BLaER1 treated with 17β-estradiol and CSF1 and Interleukin-3, amounts not matched to agents 10 nM and 100 nM (cell line): ENCODE results near the gene TBC1D16.

ENCODE experiments used
- H3K27ac ChIP-seq, 11 experiments: shearing (Covaris generic); formaldehyde crosslinking; 2 replicates each; pipeline ENCODE4 v1.8.1; 2022
- H3K27me3 ChIP-seq, 11 experiments: shearing (Covaris generic); formaldehyde crosslinking; 2 replicates each; pipeline ENCODE4 v1.8.1; 2022
- H3K36me3 ChIP-seq, 11 experiments: shearing (Covaris generic); formaldehyde crosslinking; 2 replicates each; pipeline ENCODE4 v1.8.1; 2022
- H3K4me1 ChIP-seq, 10 experiments: shearing (Covaris generic); formaldehyde crosslinking; 2 replicates each; pipeline ENCODE4 v1.8.1; 2022
- H3K4me2 ChIP-seq, 11 experiments: shearing (Covaris generic); formaldehyde crosslinking; 2 replicates each; pipeline ENCODE4 v1.8.1; 2022
- H3K4me3 ChIP-seq, 10 experiments: shearing (Covaris generic); formaldehyde crosslinking; 2 replicates each; pipeline ENCODE4 v1.8.1; 2022
- H3K9ac ChIP-seq, 11 experiments: shearing (Covaris generic); formaldehyde crosslinking; 2 replicates each; pipeline ENCODE4 v1.8.1; 2022
- H3K9me3 ChIP-seq, 11 experiments: shearing (Covaris generic); formaldehyde crosslinking; replicated peaks in 1 of 11; 2 replicates each; pipeline ENCODE4 v1.8.1; 2022
- H4K20me1 ChIP-seq, 11 experiments: shearing (Covaris generic); formaldehyde crosslinking; 2 replicates each; pipeline ENCODE4 v1.8.1; 2022
- Cebpa-rat ChIP-seq, 11 experiments: shearing (Covaris generic); IDR thresholded peaks; 2 replicates each; pipeline ENCODE4 v1.8.1; 2022

TBC1D16 gene

DNA sequence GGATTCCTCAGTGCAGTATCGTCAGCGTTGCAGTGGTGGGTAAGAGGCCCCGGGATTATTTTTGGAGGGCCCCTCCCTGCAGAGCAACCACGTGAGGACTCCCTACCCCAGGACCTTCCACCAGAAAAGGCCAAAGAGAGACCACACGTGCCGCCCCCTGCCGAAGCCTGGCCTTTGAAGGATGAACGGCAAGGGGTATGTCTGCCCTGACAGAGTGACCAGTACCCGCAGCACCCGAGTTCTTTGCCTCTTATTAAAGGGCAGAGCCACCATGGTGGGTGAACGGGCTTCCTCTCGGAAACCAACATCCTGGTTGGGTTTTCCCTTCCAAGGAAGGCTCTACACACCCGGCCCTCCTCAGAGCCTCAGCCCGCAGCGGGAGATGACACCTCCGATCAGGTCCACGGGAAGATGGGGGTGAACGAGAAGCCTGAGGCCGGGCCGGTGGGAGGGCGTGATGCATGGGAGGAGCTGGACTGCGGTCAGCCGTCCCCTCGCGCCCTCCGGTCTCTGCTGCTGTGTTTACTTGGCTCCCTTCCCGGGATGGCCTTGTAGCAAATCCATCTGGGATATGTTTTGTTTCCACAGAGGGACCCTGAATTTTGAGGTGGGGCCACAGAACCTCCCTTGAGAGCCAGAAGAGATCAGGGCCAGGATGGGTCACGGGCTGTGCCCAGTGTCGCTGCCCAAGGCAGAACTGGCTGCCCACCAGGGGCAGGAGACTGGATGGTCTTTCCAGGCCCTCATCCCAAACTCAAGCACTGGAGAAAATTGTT lies 49.1 kb downstream of the TBC1D16 start:
- peaks cover 0 to 30% (median 17%) of the 10 kb centered on the region in 11 experiments; a peak in 14 of 22 replicates for H3K27me3 ChIP-seq
- peaks cover 28 to 86% (median 79%) of the 10 kb centered on the region in 10 experiments for H3K4me1 ChIP-seq
- no peaks in the 10 kb centered on the region for H3K9me3 ChIP-seq
- TF ChIP-seq Cebpa-rat (IDR thresholded peaks at IDR 0.05) = no peak
- H3K4me3 ChIP-seq = no peak overlapping the region
- H3K27ac ChIP-seq = no peak overlapping the region
- peak overlapping the region in 9 of 11 experiments; percentile 30 to 91 (median 80); a peak in 18 of 22 replicates for H3K4me2 ChIP-seq
- H3K36me3 ChIP-seq = no peaks in the 10 kb centered on the region
- H4K20me1 ChIP-seq = peaks cover 5 to 61% (median 26%) of the 10 kb centered on the region in 11 experiments; a peak in 14 of 22 replicates
- no peak overlapping the region for H3K9ac ChIP-seq

DNA sequence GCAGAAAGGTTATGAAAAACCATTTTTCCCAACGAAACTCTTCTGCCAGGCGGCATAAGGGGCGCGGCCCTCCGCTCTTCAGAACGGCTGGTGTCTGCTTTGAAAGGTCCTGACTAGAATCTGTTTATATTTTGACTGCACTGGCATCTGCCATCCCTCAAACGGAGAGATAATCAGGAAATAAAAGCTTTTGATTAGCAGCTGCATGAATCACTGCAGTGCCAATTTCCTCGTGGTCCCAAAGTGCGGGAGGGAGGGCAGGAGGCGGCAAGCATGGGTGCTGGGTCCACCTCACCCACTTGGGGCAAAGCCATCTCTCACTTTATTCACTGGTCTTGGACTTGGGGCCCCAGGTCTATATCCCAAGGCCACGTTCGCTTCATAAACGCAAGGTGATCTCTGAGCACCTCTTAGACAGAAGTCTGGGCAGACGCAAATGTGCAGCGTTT lies 49.7 kb downstream of the TBC1D16 start:
- H3K27me3 ChIP-seq = peaks cover 0 to 30% (median 17%) of the 10 kb centered on the region in 11 experiments; a peak in 14 of 22 replicates
- no peak for TF ChIP-seq Cebpa-rat (IDR thresholded peaks at IDR 0.05)
- peaks cover 5 to 67% (median 32%) of the 10 kb centered on the region in 11 experiments; a peak in 16 of 22 replicates for H4K20me1 ChIP-seq
- H3K27ac ChIP-seq = no peak overlapping the region
- peak overlapping the region in 9 of 11 experiments; percentile 30 to 91 (median 80); a peak in 18 of 22 replicates for H3K4me2 ChIP-seq
- H3K9me3 ChIP-seq = no peaks in the 10 kb centered on the region
- H3K4me1 ChIP-seq = peaks cover 28 to 82% (median 74%) of the 10 kb centered on the region in 10 experiments
- H3K4me3 ChIP-seq = no peak overlapping the region
- H3K9ac ChIP-seq = no peak overlapping the region
- no peaks in the 10 kb centered on the region for H3K36me3 ChIP-seq

DNA sequence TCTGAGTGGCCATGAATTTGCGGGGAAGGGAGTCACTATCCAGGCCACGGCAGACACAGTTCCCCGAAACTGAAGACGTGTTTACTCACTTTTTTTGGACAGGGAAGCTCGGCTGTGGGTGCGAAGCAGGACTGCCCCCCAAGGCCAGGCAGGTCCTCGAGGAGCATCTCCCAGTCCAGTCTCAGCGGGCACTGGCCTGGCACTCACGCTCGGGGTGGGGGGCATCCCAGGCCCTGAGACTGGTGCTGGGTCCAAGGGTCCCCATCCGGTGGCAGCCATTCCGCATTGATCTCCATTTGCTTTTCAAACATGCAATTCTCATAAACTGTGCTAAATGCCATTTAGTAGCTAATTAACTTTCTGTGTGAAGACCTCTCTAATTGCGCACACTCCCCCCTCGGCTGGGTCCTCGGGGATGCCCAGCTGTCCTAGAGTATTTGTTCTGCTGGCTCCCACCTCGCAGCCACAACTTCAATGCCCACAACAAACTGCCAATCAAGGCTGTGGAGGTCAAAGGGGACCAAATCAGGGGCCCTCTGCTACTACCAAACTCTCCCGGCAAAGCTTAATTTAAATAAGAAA lies 50.2 kb downstream of the TBC1D16 start:
- no peak overlapping the region for H3K4me3 ChIP-seq
- H3K36me3 ChIP-seq = no peaks in the 10 kb centered on the region
- H3K9me3 ChIP-seq = no peaks in the 10 kb centered on the region
- H4K20me1 ChIP-seq = peaks cover 5 to 72% (median 37%) of the 10 kb centered on the region in 11 experiments; a peak in 17 of 22 replicates
- peak overlapping the region in 9 of 11 experiments; percentile 30 to 91 (median 80); a peak in 18 of 22 replicates for H3K4me2 ChIP-seq
- H3K9ac ChIP-seq = no peak overlapping the region
- TF ChIP-seq Cebpa-rat (IDR thresholded peaks at IDR 0.05) = no peak
- H3K4me1 ChIP-seq = peaks cover 28 to 82% (median 74%) of the 10 kb centered on the region in 10 experiments
- H3K27me3 ChIP-seq = peaks cover 0 to 26% (median 17%) of the 10 kb centered on the region in 11 experiments; a peak in 14 of 22 replicates
- no peak overlapping the region for H3K27ac ChIP-seq

GRCh38 chr17:79984877-79985276 lies 50.8 kb downstream of the TBC1D16 start:
- Histone ChIP-seq H3K36me3 (no peaks in the 10 kb centered on the region), H3K9me3 (no peaks in the 10 kb centered on the region), H3K27ac (no peak overlapping the region), H3K4me1 (peaks cover 28 to 82% (median 75%) of the 10 kb centered on the region in 10 experiments), H3K4me2 (peak overlapping the region in 9 of 11 experiments; percentile 30 to 91 (median 80); a peak in 15 of 22 replicates), H3K4me3 (no peak overlapping the region), H3K27me3 (peaks cover 0 to 21% (median 12%) of the 10 kb centered on the region in 11 experiments; a peak in 13 of 22 replicates), H4K20me1 (peaks cover 5 to 73% (median 39%) of the 10 kb centered on the region in 11 experiments; a peak in 17 of 22 replicates), H3K9ac (0 out of 22 replicates have a peak overlapping the region, but pooled peaks of 1 of the 11 experiments have one; percentile 9)
- TF ChIP-seq Cebpa-rat (IDR thresholded peaks at IDR 0.05) = no peak

- H3K4me1 ChIP-seq = peaks cover 28 to 82% (median 77%) of the 10 kb centered on the region in 10 experiments
- TF ChIP-seq Cebpa-rat (IDR thresholded peaks at IDR 0.05) = no peak
- H3K27me3 ChIP-seq = peaks cover 0 to 19% (median 10%) of the 10 kb centered on the region in 11 experiments; a peak in 13 of 22 replicates
- no peak overlapping the region for H3K4me3 ChIP-seq
- no peaks in the 10 kb centered on the region for H3K36me3 ChIP-seq
- no peak overlapping the region for H3K27ac ChIP-seq
- H4K20me1 ChIP-seq = peaks cover 5 to 73% (median 45%) of the 10 kb centered on the region in 11 experiments; a peak in 17 of 22 replicates
- peak overlapping the region in 9 of 11 experiments; percentile 38 to 84 (median 63); a peak in 16 of 22 replicates for H3K4me2 ChIP-seq
- no peaks in the 10 kb centered on the region for H3K9me3 ChIP-seq
- H3K9ac ChIP-seq = no peak overlapping the region
These were observed 51.4 kb downstream of the TBC1D16 start for GRCh38 chr17:79984045-79984840.

DNA sequence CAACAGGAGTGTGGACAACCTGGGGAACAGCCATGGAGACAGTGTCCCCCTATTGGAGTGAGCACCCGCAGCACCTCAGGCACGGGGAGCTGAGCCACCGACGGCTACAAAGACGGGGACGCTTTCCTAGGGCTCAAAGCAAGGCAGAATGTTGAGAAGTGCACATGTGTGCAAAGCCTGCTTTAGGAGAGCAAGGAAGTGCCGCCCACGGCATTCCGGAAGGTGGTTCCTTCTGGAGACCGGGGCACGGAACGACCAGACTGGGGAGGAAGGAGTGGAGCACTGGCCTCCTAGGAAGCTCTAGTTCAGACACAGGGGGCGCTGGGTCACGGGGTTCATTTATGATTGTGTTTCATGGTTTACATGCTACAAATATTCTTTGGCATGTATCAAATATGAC lies 52.2 kb downstream of the TBC1D16 start:
- peak overlapping the region; percentile 14 to 59 (median 33); a peak in 20 of 22 replicates for H3K4me2 ChIP-seq
- no peak overlapping the region for H3K4me3 ChIP-seq
- peaks cover 22 to 81% (median 77%) of the 10 kb centered on the region in 10 experiments for H3K4me1 ChIP-seq
- peaks cover 0 to 11% (median 2%) of the 10 kb centered on the region in 11 experiments; a peak in 5 of 22 replicates for H3K27me3 ChIP-seq
- no peak overlapping the region for H3K27ac ChIP-seq
- no peaks in the 10 kb centered on the region for H3K36me3 ChIP-seq
- H3K9me3 ChIP-seq = no peaks in the 10 kb centered on the region
- no peak overlapping the region for H3K9ac ChIP-seq
- no peak for TF ChIP-seq Cebpa-rat (IDR thresholded peaks at IDR 0.05)
- peaks cover 5 to 73% (median 46%) of the 10 kb centered on the region in 11 experiments; a peak in 17 of 22 replicates for H4K20me1 ChIP-seq

DNA sequence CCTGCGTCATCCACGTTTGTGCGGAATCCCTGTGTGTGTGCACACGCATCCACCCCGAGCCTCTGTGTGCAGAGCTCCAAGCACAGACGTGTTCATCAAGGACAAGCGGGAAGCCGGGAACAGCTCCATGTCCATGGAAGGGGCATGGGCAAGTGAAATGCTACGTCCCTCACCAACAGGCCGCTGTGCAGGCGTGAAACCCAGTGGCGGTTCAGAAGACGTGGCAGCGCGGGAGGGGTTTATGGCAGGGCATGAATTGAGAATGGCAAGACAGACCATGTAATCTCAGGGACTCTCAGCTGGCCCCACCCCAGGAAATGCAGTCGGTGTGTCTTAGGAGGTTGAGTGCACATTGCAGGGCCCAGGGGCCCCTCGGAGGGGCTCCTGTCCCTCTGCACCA lies 52.7 kb downstream of the TBC1D16 start:
- H3K9me3 ChIP-seq = no peaks in the 10 kb centered on the region

DNA sequence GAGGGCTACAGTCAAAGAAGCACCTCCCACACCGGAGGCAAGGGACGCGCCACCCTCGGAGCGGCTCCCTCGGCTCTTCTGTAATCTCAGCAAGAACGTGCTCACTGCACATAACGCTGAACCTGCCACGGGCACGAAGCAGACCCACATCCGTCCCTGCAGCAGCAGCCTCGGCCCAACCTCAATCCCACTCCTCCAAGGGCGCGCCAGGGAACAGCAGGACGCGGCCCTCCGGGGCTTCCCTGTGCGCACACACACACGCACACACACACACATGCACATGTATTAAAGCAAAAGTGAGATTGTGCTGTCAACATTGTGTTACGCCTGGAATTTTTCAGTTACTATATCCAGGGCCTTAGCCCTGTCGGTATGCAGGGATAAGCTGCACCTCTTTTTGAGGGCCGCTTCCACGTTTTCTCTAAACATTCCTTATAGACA lies 54.0 kb downstream of the TBC1D16 start:
- TF ChIP-seq Cebpa-rat (IDR thresholded peaks at IDR 0.05) = no peak
- no peaks in the 10 kb centered on the region; a peak in 1 of 22 replicates for H3K27me3 ChIP-seq
- H3K4me3 ChIP-seq = no peak overlapping the region
- no peak overlapping the region for H3K9ac ChIP-seq
- H4K20me1 ChIP-seq = peaks cover 3 to 73% (median 54%) of the 10 kb centered on the region in 11 experiments; a peak in 20 of 22 replicates
- no peak overlapping the region for H3K4me2 ChIP-seq
- H3K9me3 ChIP-seq = no peaks in the 10 kb centered on the region
- no peak overlapping the region for H3K27ac ChIP-seq
- peaks cover 10 to 77% (median 71%) of the 10 kb centered on the region in 10 experiments for H3K4me1 ChIP-seq
- H3K36me3 ChIP-seq = peaks cover 0 to 7% (median 0%) of the 10 kb centered on the region in 11 experiments; a peak in 3 of 22 replicates

More for the DNA sequence above, 52.7 kb downstream of the TBC1D16 start:
- Histone ChIP-seq H3K36me3 (peaks cover 0 to 3% (median 0%) of the 10 kb centered on the region in 11 experiments; a peak in 1 of 22 replicates), H3K4me3 (no peak overlapping the region), H3K4me2 (peak overlapping the region; percentile 14 to 59 (median 33); a peak in 20 of 22 replicates), H3K4me1 (peaks cover 17 to 77% (median 72%) of the 10 kb centered on the region in 10 experiments), H3K27me3 (peaks cover 0 to 7% (median 0%) of the 10 kb centered on the region in 11 experiments; a peak in 4 of 22 replicates), H3K27ac (no peak overlapping the region), H3K9ac (no peak overlapping the region), H4K20me1 (peaks cover 5 to 70% (median 45%) of the 10 kb centered on the region in 11 experiments; a peak in 17 of 22 replicates)
- TF ChIP-seq Cebpa-rat (IDR thresholded peaks at IDR 0.05) = no peak
